ENCODE data around the gene PPARG. TPM values are rescaled to one million over a fixed set of nuclear protein-coding genes. Genes with fewer than 3 reads are reported as not detected.

The PPARG gene
- total and polyA plus RNA-seq, 2 of the 8 experiments (the other 6 are each of a cell fraction or from before 2014, with no cell fraction given) = 0.06 TPM; not detected in 1

DNA sequence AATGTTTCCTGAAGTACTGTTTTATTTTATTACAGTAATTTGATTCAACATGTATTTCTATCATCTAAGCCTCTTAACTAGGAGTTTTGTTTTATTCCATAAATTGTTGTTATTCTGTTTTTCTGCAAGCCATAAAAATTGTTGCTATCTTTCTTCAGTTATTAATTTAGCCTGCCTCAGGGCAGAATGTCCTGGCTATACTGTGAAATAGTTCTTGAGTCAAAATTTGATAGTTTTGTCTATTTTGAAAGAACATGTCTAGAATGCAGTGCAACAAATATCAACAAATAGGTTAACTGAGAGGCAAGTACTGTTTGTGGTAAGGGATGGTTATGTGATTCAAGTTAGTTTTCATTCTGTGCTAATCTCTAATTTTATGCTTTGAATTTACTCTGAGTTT, 63.9 kb downstream of the PPARG start:
- Histone ChIP-seq H3K9me3 (ENCODE audit: insufficient read depth in 2 of 2, low read depth in 1 of 2, low read length in 1 of 2) (no peaks in the 10 kb centered on the region), H3K4ac (replicated peaks; ENCODE audit: insufficient read length, low read depth, low read length) (no peak overlapping the region), H2AK5ac (ENCODE audit: low read depth, low read length) (no peak overlapping the region), H3K14ac (ENCODE audit: insufficient read length) (no peak overlapping the region), H3K9ac (replicated peaks in 1 of 4; ENCODE audit: extremely low read depth in 1 of 4, low read depth in 3 of 4, low read length in 3 of 4) (no peak overlapping the region), H3K56ac (replicated peaks; ENCODE audit: insufficient read length, low read depth, low read length) (no peak overlapping the region), H2BK120ac (replicated peaks; ENCODE audit: low read depth, low read length) (no peak overlapping the region), H3K4me2 (ENCODE audit: insufficient read depth in 1 of 2, low read depth in 2 of 2, low read length in 2 of 2) (no peak overlapping the region), H2AFZ (ENCODE audit: low read length) (no peak overlapping the region), H3K36me3 (ENCODE audit: control insufficient read depth in 2 of 4, insufficient read depth in 4 of 4, low read length in 3 of 4) (no peaks in the 10 kb centered on the region), H4K5ac (ENCODE audit: insufficient read length, low read depth, low read length) (no peak overlapping the region), H3K79me1 (ENCODE audit: low read depth, low read length) (no peaks in the 10 kb centered on the region), H2BK15ac (ENCODE audit: low read length) (no peak overlapping the region), H3K27ac (ENCODE audit: low read depth, low read length) (no peak overlapping the region), H2BK20ac (ENCODE audit: low read length) (no peak overlapping the region), H2BK5ac (ENCODE audit: low read depth, low read length) (no peak overlapping the region), H2BK12ac (ENCODE audit: low read depth, low read length) (no peak overlapping the region), H4K20me1 (replicated peaks in 1 of 2; ENCODE audit: control insufficient read depth in 1 of 2, insufficient read depth in 2 of 2, low read length in 2 of 2) (peaks cover 0 to 1% of the 10 kb centered on the region in 2 experiments), H3K4me1 (replicated peaks in 1 of 4; ENCODE audit: control insufficient read depth in 3 of 4, insufficient read depth in 4 of 4, low read length in 3 of 4) (peaks cover 0 to 3% (median 0%) of the 10 kb centered on the region in 4 experiments; a peak in 1 of 7 replicates), H3K18ac (ENCODE audit: extremely low read depth, low read length) (no peak overlapping the region), H3K79me2 (ENCODE audit: control insufficient read depth in 1 of 2, insufficient read depth in 2 of 2, low read length in 2 of 2) (no peaks in the 10 kb centered on the region), H4K8ac (ENCODE audit: extremely low read depth, insufficient read depth, low read length) (no peak overlapping the region), H3K27me3 (replicated peaks in 1 of 4; ENCODE audit: control insufficient read depth in 3 of 4, extremely low read depth in 1 of 4, insufficient read depth in 3 of 4, low read length in 3 of 4) (no peaks in the 10 kb centered on the region), H3K23ac (ENCODE audit: insufficient read length) (no peak overlapping the region), H4K91ac (replicated peaks; ENCODE audit: insufficient read length, low read length) (no peak overlapping the region), H3K23me2 (ENCODE audit: low read depth, low read length) (no peaks in the 10 kb centered on the region), H3K4me3 (ENCODE audit: extremely low read depth in 1 of 4, insufficient read depth in 2 of 4, low read depth in 3 of 4, low read length in 4 of 4) (no peak overlapping the region)
- CTCF ChIA-PET (ENCODE audit: partially characterized antibody) = interaction anchor here (0.5 to 1.2 kb wide), 3 partner anchors 24 to 121 kb away, joined by 3 to 4 read pairs (median 4); no protein-coding TSS in a partner anchor
- FAIRE-seq (no peak), DNase-seq (ENCODE audit: low read depth in 1 of 2, low spot score in 2 of 2) (no peak)
- POLR2A ChIA-PET (ENCODE audit: partially characterized antibody) = no interaction called here
- TF ChIP-seq, protein P1, sequence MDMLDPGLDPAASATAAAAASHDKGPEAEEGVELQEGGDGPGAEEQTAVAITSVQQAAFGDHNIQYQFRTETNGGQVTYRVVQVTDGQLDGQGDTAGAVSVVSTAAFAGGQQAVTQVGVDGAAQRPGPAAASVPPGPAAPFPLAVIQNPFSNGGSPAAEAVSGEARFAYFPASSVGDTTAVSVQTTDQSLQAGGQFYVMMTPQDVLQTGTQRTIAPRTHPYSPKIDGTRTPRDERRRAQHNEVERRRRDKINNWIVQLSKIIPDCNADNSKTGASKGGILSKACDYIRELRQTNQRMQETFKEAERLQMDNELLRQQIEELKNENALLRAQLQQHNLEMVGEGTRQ (IDR thresholded peaks at IDR 0.05; ENCODE audit: low read length) = no peak
- TF ChIP-seq KDM4A (IDR thresholded peaks at IDR 0.05; ENCODE audit: low read depth, low read length, severe bottlenecking) = no peak
- TF ChIP-seq CREB1 (IDR thresholded peaks at IDR 0.05) = no peak
- no peak for TF ChIP-seq POLR2AphosphoS5 (IDR thresholded peaks at IDR 0.05; ENCODE audit: low read depth, low read length)
- TF ChIP-seq MAX (IDR thresholded peaks at IDR 0.05) = no peak
- no peak for TF ChIP-seq SRF (IDR thresholded peaks at IDR 0.05; ENCODE audit: low read depth, low read length)
- no peak for TF ChIP-seq E2F6 (IDR thresholded peaks at IDR 0.05)
- TF ChIP-seq CHD1 (IDR thresholded peaks at IDR 0.05; ENCODE audit: low read depth, low read length) = no peak
- no peak for TF ChIP-seq TEAD4 (IDR thresholded peaks at IDR 0.05; ENCODE audit: low read depth, low read length)
- TF ChIP-seq CTCF (IDR thresholded peaks at IDR 0.05; ENCODE audit: control extremely low read depth in 1 of 3, insufficient read depth in 1 of 3, low read depth in 1 of 3, low read length in 3 of 3) = no peak
- TF ChIP-seq POLR2A (IDR thresholded peaks at IDR 0.05; ENCODE audit: control extremely low read depth in 1 of 2, low read depth in 2 of 2, low read length in 2 of 2) = no peak
